K562 treated with DMSO at 1 percent for 4 hours (cell line): Measurements from ENCODE around the gene KLHL40. TPM values are rescaled to one million over a fixed set of nuclear protein-coding genes. Genes with fewer than 3 reads are reported as not detected.

Experiments used
- total RNA-seq: library from RNA; unstranded; fragments of 300-600 nt; gene quantifications from 2 replicates; pipeline ENCODE4 v1.2.3, GENCODE V29; 2022; ENCODE audit not compliant: insufficient read depth

Gene KLHL40, protein sequence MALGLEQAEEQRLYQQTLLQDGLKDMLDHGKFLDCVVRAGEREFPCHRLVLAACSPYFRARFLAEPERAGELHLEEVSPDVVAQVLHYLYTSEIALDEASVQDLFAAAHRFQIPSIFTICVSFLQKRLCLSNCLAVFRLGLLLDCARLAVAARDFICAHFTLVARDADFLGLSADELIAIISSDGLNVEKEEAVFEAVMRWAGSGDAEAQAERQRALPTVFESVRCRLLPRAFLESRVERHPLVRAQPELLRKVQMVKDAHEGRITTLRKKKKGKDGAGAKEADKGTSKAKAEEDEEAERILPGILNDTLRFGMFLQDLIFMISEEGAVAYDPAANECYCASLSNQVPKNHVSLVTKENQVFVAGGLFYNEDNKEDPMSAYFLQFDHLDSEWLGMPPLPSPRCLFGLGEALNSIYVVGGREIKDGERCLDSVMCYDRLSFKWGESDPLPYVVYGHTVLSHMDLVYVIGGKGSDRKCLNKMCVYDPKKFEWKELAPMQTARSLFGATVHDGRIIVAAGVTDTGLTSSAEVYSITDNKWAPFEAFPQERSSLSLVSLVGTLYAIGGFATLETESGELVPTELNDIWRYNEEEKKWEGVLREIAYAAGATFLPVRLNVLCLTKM
- not detected in 2 replicates for total RNA-seq

DNA sequence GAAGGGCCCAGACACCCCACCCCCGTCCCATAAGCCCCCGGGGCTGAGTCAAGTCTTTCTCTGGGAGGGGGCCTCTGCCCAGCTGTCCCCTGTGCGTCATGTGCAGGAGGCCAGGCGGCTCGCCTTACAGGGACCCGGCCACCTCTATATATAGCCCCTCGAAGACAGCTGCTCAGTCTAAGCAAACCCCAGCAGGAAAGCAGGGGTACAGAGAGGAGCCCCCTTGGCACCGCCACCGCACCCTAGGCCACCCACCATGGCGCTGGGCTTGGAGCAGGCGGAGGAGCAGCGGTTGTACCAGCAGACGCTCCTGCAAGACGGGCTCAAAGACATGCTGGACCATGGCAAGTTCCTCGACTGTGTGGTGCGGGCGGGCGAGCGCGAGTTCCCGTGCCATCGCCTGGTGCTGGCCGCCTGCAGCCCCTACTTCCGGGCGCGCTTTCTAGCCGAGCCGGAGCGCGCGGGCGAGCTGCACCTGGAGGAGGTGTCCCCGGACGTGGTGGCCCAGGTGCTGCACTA, at the start of gene KLHL40:
Gene KLHL40, plus strand, starts transcription at position 175 of the 519 bp plus-strand sequence. Its CDS starts 82 bp downstream, at position 257.

GRCh38 chr3:42653560-42654330, 31.6 kb upstream of the KLHL40 start, which contains the start of gene ZBTB47:
Gene ZBTB47, plus strand, starts transcription at chr3:42653697. Its CDS starts 4,659 bp downstream, at chr3:42658356.

DNA sequence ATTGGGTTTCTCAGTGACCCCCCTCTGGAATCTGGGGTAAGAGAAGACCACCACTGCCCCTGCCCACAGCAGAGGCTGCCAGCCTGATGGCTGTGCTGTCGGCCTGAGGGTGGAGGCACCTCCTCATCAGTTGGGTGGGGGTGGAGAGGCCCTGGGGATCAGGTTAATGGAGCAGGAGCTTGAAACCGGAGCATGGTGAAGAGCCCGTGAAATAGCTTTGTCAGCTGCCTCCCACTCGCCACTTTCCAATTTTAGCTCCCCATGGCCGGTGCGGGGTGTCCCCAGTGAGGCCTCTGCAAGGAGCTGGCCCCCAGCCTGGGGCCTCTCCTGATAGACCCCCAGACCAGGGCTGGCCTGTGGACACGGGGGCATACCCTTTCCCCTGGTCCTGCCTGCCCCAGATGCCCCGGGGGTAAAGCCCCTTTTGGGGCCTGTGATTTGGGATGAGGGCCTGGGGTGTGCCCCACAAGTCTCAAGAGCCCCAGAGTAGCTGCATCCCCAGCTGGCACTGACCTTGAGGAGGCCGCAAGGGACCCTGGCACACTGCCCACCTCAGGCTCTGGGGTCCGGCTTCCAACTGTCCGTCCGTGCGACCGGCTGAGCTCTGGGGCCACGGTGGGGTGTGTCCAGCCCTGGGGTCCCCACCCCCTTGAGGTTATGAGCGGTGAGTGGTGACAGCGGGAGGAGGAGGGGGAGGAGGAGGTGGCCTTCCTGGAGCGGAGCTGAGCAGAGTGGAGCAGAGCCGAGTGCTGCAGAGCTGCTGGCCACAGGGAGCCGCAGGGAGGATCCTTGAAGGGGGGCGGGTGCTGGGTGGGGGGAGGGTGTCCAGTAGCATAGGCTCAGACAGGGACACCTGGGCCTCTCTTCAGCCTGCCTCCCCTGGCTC, 17.0 kb downstream of the KLHL40 start, which contains the start of gene HHATL:
Gene HHATL, minus strand, starts transcription at position 733 of the 886 bp plus-strand sequence. CDS start 1,972 bp downstream, outside the sequence.

Other genes starting within 250 kb of the KLHL40 start
- not detected in 2 replicates for gene VIPR1, start 182.9 kb upstream of the KLHL40 start, total RNA-seq
- gene SEC22C, start 103.6 kb upstream of the KLHL40 start, total RNA-seq, result 43.6 and 52.1 TPM in 2 replicates
- 66.5 and 70.0 TPM in 2 replicates for gene SS18L2, start 94.7 kb upstream of the KLHL40 start, total RNA-seq
- 12.3 and 23.8 TPM in 2 replicates for gene NKTR, start 84.9 kb upstream of the KLHL40 start, total RNA-seq
- 0.71 and 0.89 TPM in 2 replicates for gene ZBTB47, start 31.8 kb upstream of the KLHL40 start, total RNA-seq
- not detected in 2 replicates for gene HHATL, start 17.3 kb downstream of the KLHL40 start, total RNA-seq
- gene CCDC13, start 87.7 kb downstream of the KLHL40 start, total RNA-seq, result 1.1 and 1.2 TPM in 2 replicates
- 123 and 145 TPM in 2 replicates for gene HIGD1A, start 119.0 kb downstream of the KLHL40 start, total RNA-seq
- gene ACKR2, start 123.9 kb downstream of the KLHL40 start, total RNA-seq, result not detected in 2 replicates
- gene CYP8B1, start 190.3 kb downstream of the KLHL40 start, total RNA-seq, result not detected in 2 replicates
- 0.67 TPM in 1 of 2 replicates, not detected in the other for gene ZNF662, start 220.6 kb downstream of the KLHL40 start, total RNA-seq